NCI-H1092 treated with DMSO at 0.1 percent for 48 hours (cell line): ENCODE results near the gene DGKI.
A peak's percentile ranks its signal among the peaks of the same experiment; 100 is the strongest.

Source experiments
- DNase-seq: peaks from one replicate; lab custom pipeline; 2025; lab: John Stamatoyannopoulos, UW

DGKI gene

GRCh38 chr7:137343281-137343841, 503.4 kb downstream of the DGKI start, which contains the start of gene PTN:
Gene PTN, minus strand, starts transcription at chr7:137343733. Its CDS starts 88,760 bp downstream, at chr7:137254973.
- DNase-seq = peak; percentile 76

GRCh38 chr7:137342828-137343261, 503.9 kb downstream of the DGKI start:
- peak; percentile 67 for DNase-seq

GRCh38 chr7:137342265-137342664, 504.5 kb downstream of the DGKI start:
- peak; percentile 26 for DNase-seq

- DNase-seq = no peak
Measured at GRCh38 chr7:137337902-137338301, 508.9 kb downstream of the DGKI start.

GRCh38 chr7:137335814-137336213, 511.0 kb downstream of the DGKI start:
- no peak for DNase-seq

- peak; percentile 86 for DNase-seq
Measured at GRCh38 chr7:137331378-137331777, 515.4 kb downstream of the DGKI start.
